HCT116 (cell line): Measurements from ENCODE around the gene SLC24A3. TPM values are rescaled to one million over a fixed set of nuclear protein-coding genes. Genes with fewer than 3 reads are reported as not detected.

Experiments used
- ATAC-seq: fragments of 200-7000 bp; cut with Tn5 transposase; 2 replicates; pipeline ENCODE4 v1.9.1; 2020; ENCODE audit warnings: mild to moderate bottlenecking, moderate library complexity
- BruUV-seq: library from RNA; stranded (reverse); fragments of 400-500 nt; replicated peaks from 2 replicates; lab custom pipeline; 2021; lab: Mats Ljungman, UMichigan
- CTCF ChIA-PET: fragments of 300-600 bp; sonication (Branson Sonifier 250); formaldehyde crosslinking; loops from one replicate; lab custom pipeline; 2021; ENCODE audit warnings: antibody characterized with exemption; lab: Charles Lee
- POLR2A ChIA-PET: fragments of 300-600, 350-600 bp; sonication (Branson Sonifier 250); formaldehyde crosslinking; loops from one replicate; lab custom pipeline; 2021; ENCODE audit warnings: antibody characterized with exemption; lab: Charles Lee
- RAD21 ChIA-PET, 2 experiments: fragments of 300-600 bp; sonication (Branson Sonifier 250); formaldehyde crosslinking; loops; one replicate each; lab custom pipeline; 2023; ENCODE audit warnings: low total read pairs in 2 of 2; ENCODE audit not compliant: uncharacterized antibody in 2 of 2, unreplicated experiment in 2 of 2, low non-redundant PET in 1 of 2; lab: Charles Lee
- DNase-seq: peaks from one replicate; pipeline ENCODE4 v3.0.0-alpha.2; 2010; ENCODE audit warnings: low read depth, low spot score
- H2AFZ ChIP-seq: fragments of 200-600 bp; shearing (Covaris generic), sonication (generic); 2 replicates; pipeline ENCODE4 v1.6.1; 2017; ENCODE audit warnings: low read depth, mixed run types, mixed read lengths, antibody characterized with exemption, low read length; ENCODE audit not compliant: poor library complexity, severe bottlenecking
- H3K27ac ChIP-seq: 2 replicates; pipeline ENCODE4 v1.5.1; 2012; ENCODE audit warnings: low read depth, low read length
- H3K27me3 ChIP-seq: fragments of 200-600 bp; sonication (generic); 2 replicates; pipeline ENCODE4 v1.6.1; 2016; ENCODE audit warnings: mixed run types, low read length, mixed read lengths; ENCODE audit not compliant: insufficient read depth
- H3K36me3 ChIP-seq, 2 experiments: fragments of 200-500 bp in 1 of 2; fragments of 200-600 bp in 1 of 2; sonication (Bioruptor generic) in 1 of 2; sonication (generic) in 1 of 2; 2 replicates each; pipeline versions ENCODE4 v1.5.1 to v1.6.1; 2014 to 2016; ENCODE audit warnings: low read length in 2 of 2, inconsistent platforms in 1 of 2, mixed read lengths in 1 of 2, mixed run types in 1 of 2; ENCODE audit not compliant: insufficient read depth in 2 of 2, control insufficient read depth in 1 of 2
- H3K4me1 ChIP-seq, 2 experiments: fragments of 200-600 bp in 1 of 2; sonication (generic) in 1 of 2; 2 replicates each; pipeline versions ENCODE4 v1.5.1 to v1.6.1; 2012 to 2017; ENCODE audit warnings: low read length in 2 of 2, inconsistent platforms in 1 of 2, mild to moderate bottlenecking in 1 of 2, mixed read lengths in 1 of 2, mixed run types in 1 of 2, moderate library complexity in 1 of 2; ENCODE audit not compliant: insufficient read depth in 2 of 2, control insufficient read depth in 1 of 2
- H3K4me2 ChIP-seq: fragments of 200-600 bp; sonication (generic); 2 replicates; pipeline ENCODE4 v1.6.1; 2017; ENCODE audit warnings: mixed run types, low read length, mixed read lengths
- H3K4me3 ChIP-seq, 2 experiments: fragments of 200-600 bp in 1 of 2; sonication (generic) in 1 of 2; replicated peaks in 1 of 2; 2 replicates each; pipeline ENCODE4 v1.5.1; 2011 to 2016; ENCODE audit warnings: low read length in 2 of 2, control low read depth in 1 of 2, low read depth in 1 of 2, mild to moderate bottlenecking in 1 of 2, mixed read lengths in 1 of 2, mixed run types in 1 of 2
- H3K79me2 ChIP-seq: fragments of 200-600 bp; sonication (generic); 2 replicates; pipeline ENCODE4 v1.6.1; 2017; ENCODE audit warnings: mild to moderate bottlenecking, mixed run types, low read length, moderate library complexity, mixed read lengths; ENCODE audit not compliant: insufficient read depth
- H3K9ac ChIP-seq: fragments of 200-600 bp; sonication (generic); 2 replicates; pipeline ENCODE4 v1.6.1; 2016; ENCODE audit warnings: low read length, mixed read lengths
- H3K9me2 ChIP-seq: fragments of 200-600 bp; sonication (generic), shearing (Covaris generic); 2 replicates; pipeline ENCODE4 v1.6.1; 2017; ENCODE audit warnings: mixed run types, mild to moderate bottlenecking, moderate library complexity; ENCODE audit not compliant: insufficient read depth
- H3K9me3 ChIP-seq, 2 experiments: fragments of 200-500 bp in 1 of 2; fragments of 200-600 bp in 1 of 2; sonication (Bioruptor generic) in 1 of 2; sonication (generic) in 1 of 2; 2 replicates each; pipeline ENCODE4 v1.6.1; 2014 to 2017; ENCODE audit warnings: low read length in 2 of 2, mixed read lengths in 2 of 2, inconsistent platforms in 1 of 2, low read depth in 1 of 2, mild to moderate bottlenecking in 1 of 2, mixed run types in 1 of 2, moderate library complexity in 1 of 2; ENCODE audit not compliant: control insufficient read depth in 1 of 2, insufficient read depth in 1 of 2
- H4K20me1 ChIP-seq: fragments of 200-600 bp; sonication (generic), shearing (Covaris generic); 2 replicates; pipeline ENCODE4 v1.6.1; 2017; ENCODE audit warnings: mixed run types, mild to moderate bottlenecking, moderate library complexity; ENCODE audit not compliant: insufficient read depth
- CEBPB ChIP-seq: IDR thresholded peaks from 2 replicates; pipeline ENCODE4 v1.6.1; 2012; ENCODE audit warnings: low read depth
- EGR1 ChIP-seq: IDR thresholded peaks from 2 replicates; pipeline ENCODE4 v1.6.1; 2012; ENCODE audit warnings: low read depth
- FOSL1 ChIP-seq: IDR thresholded peaks from 2 replicates; pipeline ENCODE4 v1.6.1; 2012; ENCODE audit warnings: low read depth
- RAD21 ChIP-seq: IDR thresholded peaks from 2 replicates; pipeline ENCODE4 v1.6.1; 2012; ENCODE audit warnings: low read depth, mild to moderate bottlenecking
- SIN3A ChIP-seq: IDR thresholded peaks from 2 replicates; pipeline ENCODE4 v1.6.1; 2012; ENCODE audit warnings: low read depth
- SP1 ChIP-seq: IDR thresholded peaks from 2 replicates; pipeline ENCODE4 v1.6.1; 2012; ENCODE audit warnings: low read depth
- SRF ChIP-seq: IDR thresholded peaks from 2 replicates; pipeline ENCODE4 v1.6.1; 2012; ENCODE audit warnings: low read depth
- TCF7L2 ChIP-seq: IDR thresholded peaks from 2 replicates; pipeline ENCODE4 v1.7.0; 2011; ENCODE audit warnings: borderline replicate concordance, inconsistent platforms; ENCODE audit not compliant: insufficient read depth, insufficient read length; ENCODE audit errors: extremely low read depth
- ZFX ChIP-seq: fragments of 450-650 bp; IDR thresholded peaks from 2 replicates; pipeline ENCODE4 v1.6.1; 2017
- intact Hi-C: fragments of 100-400 bp; cut with micrococcal nuclease; formaldehyde crosslinking; loops from 2 replicates; pipeline ENCODE4 v1.10.0; 2022
- total RNA-seq: library from RNA; stranded (reverse); gene quantifications from one replicate; pipeline ENCODE4 v1.2.1, GENCODE V29; 2021; ENCODE audit not compliant: unreplicated experiment
- TF ChIP-seq, protein P1 (sequence below), 3 experiments: fragments of 200-600 bp in 1 of 3; sonication (generic) in 1 of 3; IDR thresholded peaks in 2 of 3; conservative IDR thresholded peaks in 1 of 3; 2 replicates each; pipeline ENCODE4 v1.5.1; 2012 to 2017; ENCODE audit warnings: low read depth in 2 of 3, low read length in 2 of 3, antibody characterized with exemption in 1 of 3, borderline replicate concordance in 1 of 3, control low read depth in 1 of 3, mild to moderate bottlenecking in 1 of 3, mixed read lengths in 1 of 3, mixed run types in 1 of 3, moderate library complexity in 1 of 3; ENCODE audit not compliant: insufficient read depth in 1 of 3
- TF ChIP-seq, protein P2 (sequence below): IDR thresholded peaks from 2 replicates; pipeline ENCODE4 v1.6.1; 2011; ENCODE audit warnings: mild to moderate bottlenecking, low read length, moderate library complexity; ENCODE audit not compliant: insufficient replicate concordance; ENCODE audit errors: extremely low read depth
- TF ChIP-seq, protein P3 (sequence below): IDR thresholded peaks from 2 replicates; pipeline ENCODE4 v1.6.1; 2012
- TF ChIP-seq, protein P4 (sequence below): IDR thresholded peaks from 2 replicates; pipeline ENCODE4 v1.6.1; 2012; ENCODE audit warnings: low read depth

The SLC24A3 gene
- total RNA-seq, 1 experiment from 2014 or later, result not detected

GRCh38 chr20:19260412-19261090, 48.1 kb downstream of the SLC24A3 start:
- TF ChIP-seq, protein P1, sequence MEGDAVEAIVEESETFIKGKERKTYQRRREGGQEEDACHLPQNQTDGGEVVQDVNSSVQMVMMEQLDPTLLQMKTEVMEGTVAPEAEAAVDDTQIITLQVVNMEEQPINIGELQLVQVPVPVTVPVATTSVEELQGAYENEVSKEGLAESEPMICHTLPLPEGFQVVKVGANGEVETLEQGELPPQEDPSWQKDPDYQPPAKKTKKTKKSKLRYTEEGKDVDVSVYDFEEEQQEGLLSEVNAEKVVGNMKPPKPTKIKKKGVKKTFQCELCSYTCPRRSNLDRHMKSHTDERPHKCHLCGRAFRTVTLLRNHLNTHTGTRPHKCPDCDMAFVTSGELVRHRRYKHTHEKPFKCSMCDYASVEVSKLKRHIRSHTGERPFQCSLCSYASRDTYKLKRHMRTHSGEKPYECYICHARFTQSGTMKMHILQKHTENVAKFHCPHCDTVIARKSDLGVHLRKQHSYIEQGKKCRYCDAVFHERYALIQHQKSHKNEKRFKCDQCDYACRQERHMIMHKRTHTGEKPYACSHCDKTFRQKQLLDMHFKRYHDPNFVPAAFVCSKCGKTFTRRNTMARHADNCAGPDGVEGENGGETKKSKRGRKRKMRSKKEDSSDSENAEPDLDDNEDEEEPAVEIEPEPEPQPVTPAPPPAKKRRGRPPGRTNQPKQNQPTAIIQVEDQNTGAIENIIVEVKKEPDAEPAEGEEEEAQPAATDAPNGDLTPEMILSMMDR (IDR thresholded peaks at IDR 0.05 in 2 of 3, conservative IDR thresholded peaks at IDR 0.05 in 1 of 3; ENCODE audit: borderline replicate concordance in 1 of 3, insufficient read depth in 1 of 3, low read depth in 2 of 3, low read length in 2 of 3), result no peak
- no peak for TF ChIP-seq ZFX
- TF ChIP-seq CEBPB, result no peak
- no peak for TF ChIP-seq SRF
- no peak for TF ChIP-seq SIN3A
- TF ChIP-seq RAD21, result no peak
- H3K4me1 ChIP-seq, result no peaks in the 10 kb centered on the region
- H3K4me3 ChIP-seq, result no peak overlapping the region
- H3K27me3 ChIP-seq, result no peaks in the 10 kb centered on the region
- intact Hi-C loops, result no loop called here
- ATAC-seq (no peak), DNase-seq (no peak)
- ChIA-PET POLR2A (no interaction called here), CTCF (no interaction called here), RAD21 (no interaction called here)
- H3K9me3 ChIP-seq, result no peaks in the 10 kb centered on the region
- no peak overlapping the region for H3K4me2 ChIP-seq
- H3K79me2 ChIP-seq, result no peaks in the 10 kb centered on the region
- H3K9me2 ChIP-seq, result no peaks in the 10 kb centered on the region
- no peak overlapping the region for H3K27ac ChIP-seq
- no peaks in the 10 kb centered on the region for H4K20me1 ChIP-seq
- no peak overlapping the region for H2AFZ ChIP-seq
- H3K36me3 ChIP-seq, result no peaks in the 10 kb centered on the region
- BruUV-seq, result no TSS peak
- H3K9ac ChIP-seq, result no peak overlapping the region

DNA sequence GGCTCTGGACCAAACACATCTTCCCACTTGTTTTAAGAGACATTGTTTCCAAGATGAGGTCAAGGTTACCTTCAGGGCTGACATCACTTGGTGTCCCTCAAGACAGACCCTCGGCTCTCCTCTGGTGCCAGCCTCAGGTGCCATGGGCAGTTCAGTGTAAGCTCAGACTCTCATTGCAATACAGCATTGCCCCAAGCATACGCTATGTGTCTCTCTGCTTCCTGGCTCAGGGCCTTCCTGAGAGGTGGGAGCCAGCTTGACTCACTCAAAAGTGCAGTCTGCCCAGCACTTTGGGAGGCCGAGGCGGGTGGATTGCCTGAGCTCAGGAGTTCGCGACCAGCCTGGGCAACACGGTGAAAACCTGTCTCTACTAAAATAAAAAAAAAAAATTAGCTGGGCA, 51.7 kb downstream of the SLC24A3 start:
- no peaks in the 10 kb centered on the region for H4K20me1 ChIP-seq
- no TSS peak for BruUV-seq
- H3K27ac ChIP-seq, result no peak overlapping the region
- ATAC-seq (no peak), DNase-seq (no peak)
- intact Hi-C loops, result no loop called here
- H3K4me2 ChIP-seq, result no peak overlapping the region
- H3K4me3 ChIP-seq, result no peak overlapping the region
- RAD21 ChIA-PET, result no interaction called here
- no peaks in the 10 kb centered on the region for H3K9me2 ChIP-seq
- H3K36me3 ChIP-seq, result no peaks in the 10 kb centered on the region
- CTCF ChIA-PET, result no interaction called here
- no peak overlapping the region for H2AFZ ChIP-seq
- no peaks in the 10 kb centered on the region for H3K27me3 ChIP-seq
- no peaks in the 10 kb centered on the region for H3K4me1 ChIP-seq
- no peak overlapping the region for H3K9ac ChIP-seq
- peaks cover 0 to 4% of the 10 kb centered on the region in 2 experiments; a peak in 1 of 4 replicates for H3K9me3 ChIP-seq
- no peaks in the 10 kb centered on the region for H3K79me2 ChIP-seq
- POLR2A ChIA-PET, result no interaction called here
- no peak for TF ChIP-seq FOSL1
- TF ChIP-seq, protein P2, sequence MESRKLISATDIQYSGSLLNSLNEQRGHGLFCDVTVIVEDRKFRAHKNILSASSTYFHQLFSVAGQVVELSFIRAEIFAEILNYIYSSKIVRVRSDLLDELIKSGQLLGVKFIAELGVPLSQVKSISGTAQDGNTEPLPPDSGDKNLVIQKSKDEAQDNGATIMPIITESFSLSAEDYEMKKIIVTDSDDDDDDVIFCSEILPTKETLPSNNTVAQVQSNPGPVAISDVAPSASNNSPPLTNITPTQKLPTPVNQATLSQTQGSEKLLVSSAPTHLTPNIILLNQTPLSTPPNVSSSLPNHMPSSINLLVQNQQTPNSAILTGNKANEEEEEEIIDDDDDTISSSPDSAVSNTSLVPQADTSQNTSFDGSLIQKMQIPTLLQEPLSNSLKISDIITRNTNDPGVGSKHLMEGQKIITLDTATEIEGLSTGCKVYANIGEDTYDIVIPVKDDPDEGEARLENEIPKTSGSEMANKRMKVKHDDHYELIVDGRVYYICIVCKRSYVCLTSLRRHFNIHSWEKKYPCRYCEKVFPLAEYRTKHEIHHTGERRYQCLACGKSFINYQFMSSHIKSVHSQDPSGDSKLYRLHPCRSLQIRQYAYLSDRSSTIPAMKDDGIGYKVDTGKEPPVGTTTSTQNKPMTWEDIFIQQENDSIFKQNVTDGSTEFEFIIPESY, result no peak
- TF ChIP-seq SP1, result no peak
- TF ChIP-seq, protein P3, sequence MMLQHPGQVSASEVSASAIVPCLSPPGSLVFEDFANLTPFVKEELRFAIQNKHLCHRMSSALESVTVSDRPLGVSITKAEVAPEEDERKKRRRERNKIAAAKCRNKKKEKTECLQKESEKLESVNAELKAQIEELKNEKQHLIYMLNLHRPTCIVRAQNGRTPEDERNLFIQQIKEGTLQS, result no peak
- no peak for TF ChIP-seq EGR1
- TF ChIP-seq TCF7L2, result no peak
- TF ChIP-seq, protein P4, sequence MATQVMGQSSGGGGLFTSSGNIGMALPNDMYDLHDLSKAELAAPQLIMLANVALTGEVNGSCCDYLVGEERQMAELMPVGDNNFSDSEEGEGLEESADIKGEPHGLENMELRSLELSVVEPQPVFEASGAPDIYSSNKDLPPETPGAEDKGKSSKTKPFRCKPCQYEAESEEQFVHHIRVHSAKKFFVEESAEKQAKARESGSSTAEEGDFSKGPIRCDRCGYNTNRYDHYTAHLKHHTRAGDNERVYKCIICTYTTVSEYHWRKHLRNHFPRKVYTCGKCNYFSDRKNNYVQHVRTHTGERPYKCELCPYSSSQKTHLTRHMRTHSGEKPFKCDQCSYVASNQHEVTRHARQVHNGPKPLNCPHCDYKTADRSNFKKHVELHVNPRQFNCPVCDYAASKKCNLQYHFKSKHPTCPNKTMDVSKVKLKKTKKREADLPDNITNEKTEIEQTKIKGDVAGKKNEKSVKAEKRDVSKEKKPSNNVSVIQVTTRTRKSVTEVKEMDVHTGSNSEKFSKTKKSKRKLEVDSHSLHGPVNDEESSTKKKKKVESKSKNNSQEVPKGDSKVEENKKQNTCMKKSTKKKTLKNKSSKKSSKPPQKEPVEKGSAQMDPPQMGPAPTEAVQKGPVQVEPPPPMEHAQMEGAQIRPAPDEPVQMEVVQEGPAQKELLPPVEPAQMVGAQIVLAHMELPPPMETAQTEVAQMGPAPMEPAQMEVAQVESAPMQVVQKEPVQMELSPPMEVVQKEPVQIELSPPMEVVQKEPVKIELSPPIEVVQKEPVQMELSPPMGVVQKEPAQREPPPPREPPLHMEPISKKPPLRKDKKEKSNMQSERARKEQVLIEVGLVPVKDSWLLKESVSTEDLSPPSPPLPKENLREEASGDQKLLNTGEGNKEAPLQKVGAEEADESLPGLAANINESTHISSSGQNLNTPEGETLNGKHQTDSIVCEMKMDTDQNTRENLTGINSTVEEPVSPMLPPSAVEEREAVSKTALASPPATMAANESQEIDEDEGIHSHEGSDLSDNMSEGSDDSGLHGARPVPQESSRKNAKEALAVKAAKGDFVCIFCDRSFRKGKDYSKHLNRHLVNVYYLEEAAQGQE, result no peak
